GM19397 (cell line): Measurements from ENCODE around the gene INSRR.

ENCODE experiments used
- ATAC-seq: cut with Tn5 transposase; IDR thresholded peaks from one replicate; pipeline ENCODE4 v1.9.1; 2021; ENCODE audit warnings: mild to moderate bottlenecking, moderate library complexity; ENCODE audit not compliant: unreplicated experiment

The INSRR gene

GRCh38 chr1:156834322-156834721 is 24.6 kb downstream of the INSRR start:
- ATAC-seq: no peak

GRCh38 chr1:156833603-156834002 is 25.3 kb downstream of the INSRR start:
- no peak for ATAC-seq

GRCh38 chr1:156832434-156832833 is 26.5 kb downstream of the INSRR start:
- no peak for ATAC-seq

DNA sequence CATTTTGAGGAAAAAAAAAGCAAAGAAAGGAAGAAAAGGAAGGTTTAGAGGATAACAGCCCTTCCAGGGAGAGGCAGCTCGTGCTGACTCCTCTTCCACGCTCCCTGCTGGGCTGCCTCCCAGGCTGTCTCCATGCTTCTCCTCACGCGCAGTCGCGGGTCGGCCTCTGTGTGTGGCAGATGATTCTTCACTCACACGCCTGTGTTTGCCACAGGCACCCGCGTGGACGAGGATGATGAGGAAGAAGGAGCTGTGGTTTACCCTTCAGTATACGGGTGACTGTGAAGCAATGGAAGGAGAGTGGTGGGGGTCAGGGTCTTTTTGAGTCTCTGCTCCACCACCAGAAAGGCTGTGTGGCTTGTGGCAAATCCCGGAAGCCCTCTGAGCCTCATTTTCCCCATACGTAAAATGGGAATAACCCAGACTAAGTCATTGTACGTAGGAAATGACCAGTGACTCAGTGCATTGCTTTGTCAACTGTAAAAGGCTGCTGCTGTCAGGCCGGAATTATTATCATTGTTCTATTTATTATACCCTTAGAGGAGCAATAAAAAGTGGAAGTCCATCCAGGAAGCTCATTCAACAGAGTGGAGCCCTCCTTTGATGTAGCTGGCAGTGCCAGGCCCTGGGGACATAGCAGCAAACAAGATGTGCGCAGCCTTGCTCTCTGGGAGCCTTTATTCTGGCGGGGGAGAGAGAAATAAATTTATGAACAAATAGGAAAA is 30.4 kb downstream of the INSRR start:
- no peak for ATAC-seq

DNA sequence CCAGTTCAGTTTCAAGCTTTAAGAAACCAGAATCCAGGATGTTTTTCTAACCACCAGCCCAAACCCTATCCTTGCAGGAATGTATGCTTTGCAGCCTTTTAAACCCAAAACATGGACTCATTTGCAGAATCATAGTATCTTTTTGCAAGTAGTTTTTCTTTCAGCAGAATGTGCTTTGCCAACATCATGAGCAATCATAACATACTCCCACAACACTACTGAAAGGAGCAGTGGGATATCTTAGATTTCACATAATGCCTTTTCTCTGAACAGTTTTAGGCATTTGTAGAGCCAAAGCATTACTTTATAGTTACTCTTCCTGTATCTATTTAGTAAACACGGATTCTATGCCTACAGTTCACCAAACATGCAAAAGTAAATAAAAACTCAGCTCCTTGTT is 32.3 kb downstream of the INSRR start:
- ATAC-seq: no peak

DNA sequence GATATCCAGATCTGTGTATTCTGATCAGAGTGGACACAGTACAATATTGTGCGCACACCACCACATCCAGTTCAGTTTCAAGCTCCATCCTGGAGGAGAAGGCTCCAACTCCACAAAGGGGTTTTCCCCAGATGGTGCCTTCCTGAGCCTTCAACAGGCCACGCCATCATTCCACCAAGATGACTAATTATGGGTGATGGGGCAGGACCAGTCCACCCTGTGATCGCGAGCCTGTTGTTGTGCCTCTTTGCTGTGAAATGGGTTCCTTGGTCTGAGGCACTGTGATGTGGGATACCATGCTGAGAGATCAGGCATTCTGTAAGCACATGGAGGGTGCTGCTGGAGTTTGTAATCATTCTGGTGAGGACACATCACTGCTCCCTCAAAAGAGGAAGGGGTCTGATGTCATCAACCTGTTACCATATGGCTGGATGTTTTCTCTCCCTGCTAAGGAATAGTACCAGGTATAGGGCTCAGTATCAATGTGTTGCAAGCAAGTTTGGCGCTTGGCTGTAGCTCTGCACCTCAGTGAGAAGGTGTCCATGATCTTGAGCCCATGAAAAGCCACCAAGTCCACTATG is 35.6 kb downstream of the INSRR start:
- ATAC-seq: no peak

- no peak for ATAC-seq
Observed at GRCh38 chr1:156822680-156823079, 36.2 kb downstream of the INSRR start.

DNA sequence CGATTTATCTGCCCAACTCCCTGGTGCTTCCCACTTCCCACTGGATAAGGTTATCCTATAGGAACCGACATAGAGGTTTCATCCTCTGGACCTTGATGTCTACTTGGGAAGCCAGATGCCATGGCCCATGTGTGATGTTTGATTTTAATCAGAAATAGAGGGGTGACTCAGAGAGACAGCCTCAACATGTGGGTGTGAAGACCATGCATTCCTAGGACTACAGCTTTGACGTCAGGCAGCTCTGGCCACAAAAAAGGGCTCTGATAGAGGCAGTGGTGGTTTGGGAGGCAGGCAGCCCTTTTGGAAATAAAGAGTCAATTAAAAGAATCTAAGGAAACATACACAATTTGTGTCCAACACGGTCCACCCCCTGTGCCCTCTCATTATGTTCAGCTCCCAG is 37.1 kb downstream of the INSRR start:
- ATAC-seq: no peak

DNA sequence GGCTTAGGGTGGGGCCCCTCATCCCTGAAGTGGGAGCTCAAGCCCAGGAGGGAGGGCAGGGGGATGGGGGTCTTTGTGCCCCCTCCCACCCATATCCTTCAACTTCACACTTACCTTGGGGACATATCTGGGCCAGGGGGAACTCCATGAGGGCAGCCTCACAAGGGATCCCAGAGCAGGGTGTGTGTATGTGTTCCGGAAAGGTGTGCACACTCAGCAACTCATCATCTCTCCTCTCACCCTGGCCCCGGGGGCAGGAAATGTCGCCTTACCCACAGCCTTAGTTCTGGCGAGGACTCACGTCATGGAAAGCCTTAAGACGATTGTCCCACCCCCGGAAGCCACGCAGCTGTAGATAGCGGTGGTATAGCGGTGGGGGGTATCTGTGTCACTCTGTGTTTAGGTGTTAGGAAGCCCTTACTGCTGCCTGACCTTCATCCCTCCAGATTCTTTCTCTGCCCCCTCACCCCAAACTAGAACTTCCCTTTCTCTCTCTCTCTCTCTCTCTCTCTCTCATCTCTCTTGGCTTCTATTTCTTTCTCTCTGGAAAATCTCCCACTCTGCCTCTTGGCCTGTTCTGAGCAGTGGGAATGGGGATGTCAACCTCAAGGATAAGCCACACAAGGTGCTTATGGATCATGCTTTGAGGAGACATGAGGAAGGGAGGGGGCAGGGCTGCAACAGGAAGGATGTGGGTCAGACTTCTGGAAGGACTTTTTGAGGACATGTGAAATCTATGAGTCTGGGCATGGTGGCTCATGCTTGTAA is 42.2 kb downstream of the INSRR start, which contains the start of gene SH2D2A:
Gene SH2D2A, minus strand, starts transcription at position 288 of the 768 bp plus-strand sequence. Its CDS starts 140 bp downstream, at position 148.
- peak; percentile 65 for ATAC-seq

- ATAC-seq: no peak
Observed at GRCh38 chr1:156815961-156816422, 42.9 kb downstream of the INSRR start.

DNA sequence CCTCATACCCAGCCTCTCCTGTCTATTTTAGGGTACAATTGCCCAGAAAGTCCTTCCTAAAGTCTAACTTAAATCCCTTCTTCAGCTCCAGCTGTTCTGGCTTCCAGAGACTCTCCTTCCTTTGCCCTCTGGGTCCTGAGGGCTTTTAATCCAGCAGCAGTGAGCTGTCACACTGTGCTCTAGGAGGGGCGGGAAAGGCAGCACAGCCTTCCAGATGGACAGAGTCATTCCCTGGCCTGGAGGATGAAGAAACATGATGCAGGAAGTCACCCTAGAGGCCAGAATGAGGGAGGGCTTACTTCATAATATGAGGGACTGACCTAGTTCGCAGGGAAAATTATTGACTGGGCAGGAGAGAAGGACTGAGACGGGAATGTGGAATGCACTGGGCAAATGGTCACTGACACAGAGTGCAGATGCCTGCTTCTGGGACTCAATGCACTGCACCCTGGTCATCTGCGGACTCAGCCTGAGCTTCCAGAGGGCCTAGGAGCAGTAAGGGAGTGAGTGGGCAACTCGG is 43.5 kb downstream of the INSRR start:
- ATAC-seq: no peak

DNA sequence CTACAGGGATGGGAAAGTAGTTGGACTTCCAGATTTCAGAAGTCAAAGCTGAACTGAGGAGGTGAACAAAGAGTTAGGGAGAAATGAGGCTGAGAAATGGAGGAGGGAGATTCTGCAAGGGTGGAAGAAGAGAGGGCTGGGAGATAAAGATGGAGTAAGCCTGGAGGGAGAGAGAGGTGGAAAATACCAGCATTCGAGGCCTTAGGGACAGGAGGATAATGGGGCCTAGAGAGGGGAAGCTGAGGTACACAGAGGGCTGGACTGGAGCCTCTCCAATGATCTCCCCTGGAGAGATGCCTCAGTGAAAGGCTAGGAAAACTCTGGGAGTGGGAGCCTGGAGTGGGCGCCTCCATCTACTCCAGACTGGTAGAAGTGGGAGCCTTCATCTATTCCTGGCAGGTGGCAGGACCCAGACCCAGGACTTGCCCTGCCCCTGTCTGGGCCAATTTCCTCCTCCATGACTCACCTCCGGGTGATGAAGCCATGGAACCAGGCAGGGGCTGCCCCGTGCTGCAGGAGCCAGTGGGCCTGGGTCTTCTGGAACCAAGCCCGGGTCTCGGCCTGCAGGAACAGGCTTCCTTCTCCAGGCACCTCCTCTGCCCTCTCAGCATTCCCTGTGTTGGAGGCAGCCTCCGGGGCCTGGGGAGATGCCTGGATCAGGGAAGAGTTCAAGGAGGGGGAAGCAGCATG is 44.2 kb downstream of the INSRR start:
- ATAC-seq: no peak

- ATAC-seq: no peak
Observed at GRCh38 chr1:156813750-156814570, 45.0 kb downstream of the INSRR start.

GRCh38 chr1:156813298-156813697 is 45.6 kb downstream of the INSRR start:
- ATAC-seq: no peak

DNA sequence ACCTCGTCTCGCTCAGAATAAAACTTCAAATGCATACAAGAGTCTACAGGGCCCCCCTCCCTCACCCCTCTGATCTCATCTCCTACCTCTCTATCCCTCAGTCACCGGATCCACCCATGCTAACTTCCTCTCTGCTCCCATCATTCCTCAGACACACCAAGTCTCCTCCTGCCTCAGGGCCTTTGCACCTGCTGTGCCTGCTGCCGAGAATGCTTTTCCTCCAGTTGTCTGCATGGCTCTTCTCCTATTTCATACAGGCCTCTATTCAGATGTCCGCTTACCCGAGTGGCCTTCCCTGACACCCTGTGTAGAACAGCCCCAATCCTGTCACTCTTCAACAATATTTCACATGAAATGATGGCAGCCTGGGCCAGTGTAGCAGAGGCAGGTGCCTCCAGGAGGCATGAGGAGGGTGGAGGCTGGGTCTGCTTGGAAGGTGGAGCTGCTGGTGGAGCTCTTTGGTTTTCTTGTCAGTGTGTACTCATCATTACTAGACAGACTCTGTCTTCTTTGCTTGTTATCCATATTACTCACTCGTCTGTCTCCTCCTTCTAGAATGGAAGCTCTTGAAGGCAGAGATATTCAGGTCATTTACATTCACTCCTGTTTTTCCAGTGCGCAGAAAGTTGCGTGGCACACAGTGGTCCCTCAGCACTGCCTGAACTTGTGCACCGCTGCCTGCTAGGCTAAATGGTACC is 46.5 kb downstream of the INSRR start:
- ATAC-seq: no peak

DNA sequence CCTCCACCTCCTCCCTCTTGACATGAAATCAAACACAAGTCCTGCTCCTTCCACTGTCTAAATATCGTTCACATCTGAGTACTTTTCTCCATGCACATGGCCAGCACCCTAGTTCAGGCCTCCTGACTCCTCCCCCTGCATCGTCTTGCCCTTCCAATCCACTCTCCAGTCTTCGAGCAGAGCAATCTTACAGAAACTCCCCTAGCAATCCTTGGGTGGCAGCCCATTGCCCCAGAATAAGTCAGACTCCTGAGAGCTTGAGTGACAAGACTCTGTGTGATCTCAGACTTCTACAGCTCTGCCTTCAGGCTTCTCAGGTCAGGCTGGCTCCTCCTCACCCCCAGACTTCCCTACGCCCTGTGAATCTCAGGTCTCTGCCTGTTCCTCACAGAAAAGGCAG is 47.7 kb downstream of the INSRR start:
- ATAC-seq: no peak

DNA sequence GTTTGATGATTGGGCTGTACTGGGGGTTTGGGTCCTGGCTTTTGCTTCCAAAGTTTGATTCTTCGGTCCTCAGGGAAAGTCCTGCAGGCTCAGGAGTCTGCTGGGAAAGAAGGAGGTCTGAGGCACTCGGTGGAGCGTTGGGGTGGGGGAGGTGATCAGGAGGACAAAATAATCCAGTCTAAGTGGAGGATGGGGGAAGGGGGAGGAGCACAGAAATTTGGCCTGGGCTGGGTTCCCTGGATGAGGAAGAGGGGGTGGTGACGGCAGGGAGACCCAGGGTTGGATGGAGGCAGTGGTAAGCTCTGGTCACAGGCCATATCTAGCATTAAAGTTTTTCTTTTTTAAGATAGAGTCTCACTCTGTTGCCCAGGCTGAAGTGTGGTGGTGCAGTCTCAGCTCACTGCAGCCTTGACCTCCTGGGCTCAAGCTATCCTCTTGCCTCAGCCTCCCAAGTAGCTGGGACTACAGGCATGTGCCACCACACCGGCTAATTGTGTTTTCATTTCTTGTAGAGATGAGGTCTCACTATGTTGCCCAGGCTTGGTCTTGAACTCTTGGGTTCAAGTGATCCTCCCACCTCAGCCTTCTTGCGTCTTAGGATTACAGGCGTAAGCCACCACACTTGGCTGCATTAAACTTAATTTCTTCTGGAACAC is 49.1 kb downstream of the INSRR start:
- ATAC-seq: no peak

- ATAC-seq: no peak
Observed at GRCh38 chr1:156809281-156809680, 49.6 kb downstream of the INSRR start.
